Brain microvascular endothelial cell (primary cell): ENCODE results near the gene LRMDA.

Experiments
- DNase-seq: peaks from one replicate; pipeline ENCODE4 v3.0.0-alpha.2; 2020
- H3K27ac ChIP-seq: fragments of 250-450 bp; sonication (Bioruptor Pico); 2 replicates; pipeline ENCODE4 v1.5.1; 2020; ENCODE audit warnings: mild to moderate bottlenecking, moderate library complexity
- H3K27me3 ChIP-seq: fragments of 250-450 bp; sonication (Bioruptor Pico); replicated peaks from 2 replicates; pipeline ENCODE4 v1.5.1; 2020; ENCODE audit warnings: mild to moderate bottlenecking
- H3K36me3 ChIP-seq: fragments of 250-450 bp; sonication (Bioruptor Pico); replicated peaks from 2 replicates; pipeline ENCODE4 v1.5.1; 2020; ENCODE audit warnings: mild to moderate bottlenecking
- H3K4me3 ChIP-seq: 2 replicates; pipeline ENCODE4 v1.5.1; 2011; ENCODE audit warnings: low read depth, mild to moderate bottlenecking, control low read depth, low read length, moderate library complexity
- in situ Hi-C: cut with HindIII; loops from 2 replicates; pipeline ENCODE4 v1.10.0; 2017; ENCODE audit warnings: low sequenced_read_pairs, low pct_ligation_motif_present
- TF ChIP-seq, protein P1 (sequence below): IDR thresholded peaks from 2 replicates; pipeline ENCODE4 v1.5.1; 2011; ENCODE audit warnings: low read depth, mild to moderate bottlenecking, moderate library complexity, low read length, control low read depth, inconsistent platforms; ENCODE audit errors: missing control alignments

LRMDA gene

DNA sequence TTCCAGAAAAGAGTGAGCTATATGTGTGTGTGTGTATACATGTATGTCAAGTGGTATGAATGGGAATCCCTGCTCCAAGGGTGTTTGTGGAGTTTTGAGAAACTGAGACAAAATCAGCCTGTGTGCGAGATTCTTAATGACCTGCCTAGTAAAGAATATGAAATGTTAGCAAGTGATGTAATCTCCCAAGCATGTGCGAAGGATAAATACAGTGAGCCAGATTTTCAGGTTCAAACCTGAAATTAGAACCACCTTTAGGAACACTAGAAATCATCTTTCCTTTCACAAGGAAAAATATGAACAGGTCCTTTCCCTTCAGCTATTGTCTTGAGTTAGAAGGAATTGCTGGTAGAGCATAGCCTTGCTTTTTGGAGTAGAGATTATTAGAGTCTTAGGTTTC, 457.6 kb downstream of the LRMDA start:
- TF ChIP-seq, protein P1, sequence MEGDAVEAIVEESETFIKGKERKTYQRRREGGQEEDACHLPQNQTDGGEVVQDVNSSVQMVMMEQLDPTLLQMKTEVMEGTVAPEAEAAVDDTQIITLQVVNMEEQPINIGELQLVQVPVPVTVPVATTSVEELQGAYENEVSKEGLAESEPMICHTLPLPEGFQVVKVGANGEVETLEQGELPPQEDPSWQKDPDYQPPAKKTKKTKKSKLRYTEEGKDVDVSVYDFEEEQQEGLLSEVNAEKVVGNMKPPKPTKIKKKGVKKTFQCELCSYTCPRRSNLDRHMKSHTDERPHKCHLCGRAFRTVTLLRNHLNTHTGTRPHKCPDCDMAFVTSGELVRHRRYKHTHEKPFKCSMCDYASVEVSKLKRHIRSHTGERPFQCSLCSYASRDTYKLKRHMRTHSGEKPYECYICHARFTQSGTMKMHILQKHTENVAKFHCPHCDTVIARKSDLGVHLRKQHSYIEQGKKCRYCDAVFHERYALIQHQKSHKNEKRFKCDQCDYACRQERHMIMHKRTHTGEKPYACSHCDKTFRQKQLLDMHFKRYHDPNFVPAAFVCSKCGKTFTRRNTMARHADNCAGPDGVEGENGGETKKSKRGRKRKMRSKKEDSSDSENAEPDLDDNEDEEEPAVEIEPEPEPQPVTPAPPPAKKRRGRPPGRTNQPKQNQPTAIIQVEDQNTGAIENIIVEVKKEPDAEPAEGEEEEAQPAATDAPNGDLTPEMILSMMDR: no peak
- no peaks in the 10 kb centered on the region for H3K27me3 ChIP-seq
- no peak for DNase-seq
- H3K36me3 ChIP-seq: no peaks in the 10 kb centered on the region
- no peak overlapping the region for H3K4me3 ChIP-seq
- in situ Hi-C loops: no loop called here
- no peak overlapping the region for H3K27ac ChIP-seq

DNA sequence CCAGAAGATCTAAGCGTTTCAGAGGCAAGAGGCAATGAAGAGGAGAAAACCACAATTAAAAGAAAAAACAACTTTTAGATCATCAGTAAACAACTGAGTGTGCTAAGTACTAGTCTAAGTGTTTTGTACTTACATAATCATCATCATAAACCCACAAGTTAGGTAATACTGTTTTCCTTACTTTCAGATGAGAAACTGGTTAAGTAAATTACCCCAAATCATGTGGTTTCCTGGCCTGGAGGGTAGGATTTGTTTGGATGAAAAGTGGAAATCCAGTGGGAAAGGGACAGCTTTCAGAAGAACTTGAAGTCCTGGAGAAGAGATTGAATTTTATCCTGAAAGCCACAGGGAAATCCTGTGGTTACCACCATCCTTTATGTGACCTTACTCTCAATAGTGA, 463.3 kb downstream of the LRMDA start:
- no peak for DNase-seq
- Histone ChIP-seq H3K36me3 (no peaks in the 10 kb centered on the region), H3K27me3 (no peaks in the 10 kb centered on the region), H3K27ac (no peak overlapping the region), H3K4me3 (no peak overlapping the region)
- in situ Hi-C loops: no loop called here
- TF ChIP-seq, protein P1: no peak

DNA sequence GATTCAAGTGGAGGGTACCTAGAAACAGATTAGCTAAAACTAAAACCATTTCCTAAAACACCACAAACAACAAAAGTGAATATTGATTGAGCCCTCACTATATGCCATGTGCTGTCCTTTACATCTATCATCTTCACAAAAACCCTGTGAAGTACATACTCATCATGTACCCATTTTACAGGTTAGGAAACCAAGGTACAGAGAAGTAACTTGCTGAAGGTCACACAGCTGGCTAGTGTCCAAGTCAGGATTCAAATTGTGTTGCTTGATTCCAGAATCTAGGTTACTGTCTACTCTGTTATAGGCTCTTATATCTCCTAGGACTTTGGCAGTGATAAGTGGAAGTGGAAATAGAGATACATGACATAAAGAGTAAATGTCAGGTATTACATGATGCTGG, 463.8 kb downstream of the LRMDA start:
- in situ Hi-C loops: no loop called here
- TF ChIP-seq, protein P1: no peak
- no peaks in the 10 kb centered on the region for H3K36me3 ChIP-seq

DNA sequence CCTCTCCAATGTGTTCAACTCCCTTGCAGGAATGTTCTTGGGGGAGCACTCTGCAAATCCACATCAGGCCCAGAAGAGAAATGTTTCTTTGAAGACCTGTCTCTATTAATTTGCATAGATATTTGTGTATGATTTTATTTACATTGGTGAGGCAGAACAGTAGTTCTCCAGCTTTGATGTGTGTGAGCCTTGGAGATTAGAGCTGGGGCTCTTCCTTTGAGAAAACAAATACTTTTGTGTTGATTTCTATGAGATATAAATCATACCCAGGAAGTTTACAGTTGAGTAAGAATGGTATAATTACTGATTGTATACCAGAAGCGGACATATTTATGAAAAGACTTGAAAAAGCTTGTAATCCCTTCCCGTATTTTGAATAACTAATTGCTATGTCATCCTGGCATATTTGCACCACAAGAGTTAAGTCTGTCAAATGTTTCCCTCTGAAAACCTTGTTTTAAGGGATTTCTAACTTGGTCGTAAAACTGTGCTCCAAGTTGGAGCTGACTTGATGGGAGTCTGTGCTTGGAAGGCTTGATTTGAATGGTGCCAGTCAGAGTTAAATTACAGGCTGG, 468.5 kb downstream of the LRMDA start:
- H3K36me3 ChIP-seq: no peaks in the 10 kb centered on the region
- H3K4me3 ChIP-seq: no peak overlapping the region
- TF ChIP-seq, protein P1: no peak
- no peak for DNase-seq
- no peaks in the 10 kb centered on the region for H3K27me3 ChIP-seq
- in situ Hi-C loops: no loop called here
- no peak overlapping the region for H3K27ac ChIP-seq

More for the DNA sequence above, 463.8 kb downstream of the LRMDA start:
- no peak overlapping the region for H3K27ac ChIP-seq
- no peak for DNase-seq
- H3K27me3 ChIP-seq: no peaks in the 10 kb centered on the region
- no peak overlapping the region for H3K4me3 ChIP-seq

DNA sequence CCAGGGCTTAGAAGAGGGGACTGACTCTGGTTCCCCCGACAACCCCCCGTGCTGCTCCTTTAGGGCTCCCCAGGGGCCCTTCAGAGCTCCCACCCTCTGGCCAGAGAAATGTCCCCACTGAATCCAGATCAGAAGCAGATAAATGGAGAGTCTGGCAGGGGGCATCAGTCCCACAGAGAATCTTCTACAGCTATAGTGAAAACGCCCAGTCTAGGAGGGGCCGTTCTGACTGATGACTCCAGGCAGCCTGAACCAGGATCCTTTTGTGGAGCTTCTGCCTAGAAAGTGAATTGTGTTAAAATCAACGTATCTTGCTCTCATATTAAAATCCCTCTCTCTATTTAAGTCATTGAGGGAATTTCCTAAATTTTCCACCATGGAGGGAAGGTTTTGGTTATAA, 471.4 kb downstream of the LRMDA start:
- no peaks in the 10 kb centered on the region for H3K36me3 ChIP-seq
- no peak overlapping the region for H3K4me3 ChIP-seq
- TF ChIP-seq, protein P1: no peak
- no peak for DNase-seq
- H3K27me3 ChIP-seq: no peaks in the 10 kb centered on the region
- in situ Hi-C loops: no loop called here
- H3K27ac ChIP-seq: no peak overlapping the region
